Spleen (tissue), 11 donors: ENCODE data around the gene FRMD6. TPM values are rescaled to one million over a fixed set of nuclear protein-coding genes. Genes with fewer than 3 reads are reported as not detected.
"Not testable (repeated sequence)": the region's sequence is repeated elsewhere in the genome, so short reads cannot be mapped to it uniquely, and the experiment has no call there.

Experiments
- DNase-seq: peaks from one replicate; pipeline ENCODE4 v3.0.0-alpha.2; 2020
- H3K27ac ChIP-seq, 8 donors: fragments of 200-600 bp; sonication (generic) in 7 of 8; 1 replicate in 4 of 8; 2 replicates in 4 of 8; pipeline versions ENCODE4 v1.5.0 to v1.8.0; 2016 to 2021; ENCODE audit warnings: inconsistent platforms in 4 of 8, mild to moderate bottlenecking in 4 of 8, moderate library complexity in 1 of 8
- H3K27me3 ChIP-seq, 7 donors: fragments of 200-600 bp; sonication (generic) in 6 of 7; replicated peaks in 1 of 7; 1 replicate in 4 of 7; 2 replicates in 3 of 7; pipeline versions ENCODE4 v1.5.0 to v1.8.0; 2016 to 2021; ENCODE audit warnings: inconsistent platforms in 3 of 7, mild to moderate bottlenecking in 1 of 7
- H3K36me3 ChIP-seq, 6 donors: fragments of 200-600 bp; sonication (generic) in 5 of 6; 1 replicate in 4 of 6; 2 replicates in 2 of 6; pipeline versions ENCODE4 v1.5.0 to v1.8.0; 2016 to 2021; ENCODE audit warnings: inconsistent platforms in 2 of 6
- H3K4me1 ChIP-seq, 6 donors: fragments of 200-600 bp; sonication (generic) in 5 of 6; 1 replicate in 3 of 6; 2 replicates in 3 of 6; pipeline versions ENCODE4 v1.5.0 to v1.8.0; 2016 to 2021; ENCODE audit warnings: inconsistent platforms in 3 of 6
- H3K4me3 ChIP-seq, 8 donors: fragments of 200-600 bp; sonication (generic) in 7 of 8; 1 replicate in 4 of 8; 2 replicates in 4 of 8; pipeline versions ENCODE4 v1.5.0 to v1.8.0; 2016 to 2021; ENCODE audit warnings: inconsistent platforms in 4 of 8, mild to moderate bottlenecking in 4 of 8, moderate library complexity in 2 of 8
- H3K9me3 ChIP-seq, 8 donors: fragments of 200-600 bp; sonication (generic) in 7 of 8; 1 replicate in 4 of 8; 2 replicates in 4 of 8; pipeline versions ENCODE4 v1.5.0 to v1.8.0; 2016 to 2021; ENCODE audit warnings: inconsistent platforms in 4 of 8
- POLR2A ChIP-seq, 3 donors: fragments of 450-650 bp; IDR thresholded peaks; one replicate each; pipeline ENCODE4 v1.5.1; 2017; ENCODE audit warnings: antibody characterized with exemption in 3 of 3, mild to moderate bottlenecking in 1 of 3
- POLR2AphosphoS5 ChIP-seq, 3 donors: sonication (generic); formaldehyde crosslinking; IDR thresholded peaks; one replicate each; pipeline ENCODE4 v1.5.1; 2017; ENCODE audit warnings: antibody characterized with exemption in 3 of 3
- WGBS, 5 donors: extraction: QIAGEN DNeasy Blood & Tissue Kit in 3 of 5; methylation state at CpG; one replicate each; pipeline versions ENCODE4 v1.1.5 to v1.1.7; 2013 to 2018; 5-methylcytosine and 5-hydroxymethylcytosine counted together
- intact Hi-C: fragments of 100-400 bp; cut with DNase I; formaldehyde crosslinking; loops from one replicate; pipeline ENCODE4 v1.15.0; 2023; ENCODE audit warnings: low total_unique reads
- polyA plus RNA-seq, 3 donors: library from polyadenylated mRNA; stranded (reverse); fragments of 200-250 nt; gene quantifications; one replicate each; pipeline ENCODE4 v1.2.1, GENCODE V29; 2013
- total RNA-seq, 7 donors: library from RNA; depleted of rRNA in 3 of 7; stranded (reverse); fragments of >200 nt in 3 of 7; fragmentation: NEBNext Ultra II Directional in 4 of 7; extraction: Animal tissue kit (Norgen Biotek cat#: 25700) in 4 of 7; gene quantifications; one replicate each; pipeline versions ENCODE4 v1.1.0 to v1.2.1, GENCODE V29; 2016 to 2021
- TF ChIP-seq, protein P1 (sequence below), 11 experiments: fragments of 200-600 bp in 7 of 11; fragments of 450-650 bp in 4 of 11; sonication (generic) in 4 of 11; IDR thresholded peaks in 8 of 11; conservative IDR thresholded peaks in 3 of 11; 1 replicate in 7 of 11; 2 replicates in 4 of 11; pipeline versions ENCODE4 v1.4.0 to v1.8.0; 2016 to 2021; ENCODE audit warnings: antibody characterized with exemption in 11 of 11, inconsistent platforms in 4 of 11, mild to moderate bottlenecking in 1 of 11
- donor health status: healthy with polysubstance abuse.
- donor health status: DM: no; HTN: no; CAD: no; lungs with moderate emphysema.
- donor health status: DM: no; HTN: no; CAD: no.
- donor health status: Bipolar disorder and iron deficiency.
- donor health status: healthy.
- donor health status: DM: no; HTN: no; CAD: no.
- donor health status: DM: yes; HTN: yes; CAD: no.

FRMD6 gene
- total and polyA plus RNA-seq, 10 donors = 2.2 to 37.2 (median 26.7) TPM

DNA sequence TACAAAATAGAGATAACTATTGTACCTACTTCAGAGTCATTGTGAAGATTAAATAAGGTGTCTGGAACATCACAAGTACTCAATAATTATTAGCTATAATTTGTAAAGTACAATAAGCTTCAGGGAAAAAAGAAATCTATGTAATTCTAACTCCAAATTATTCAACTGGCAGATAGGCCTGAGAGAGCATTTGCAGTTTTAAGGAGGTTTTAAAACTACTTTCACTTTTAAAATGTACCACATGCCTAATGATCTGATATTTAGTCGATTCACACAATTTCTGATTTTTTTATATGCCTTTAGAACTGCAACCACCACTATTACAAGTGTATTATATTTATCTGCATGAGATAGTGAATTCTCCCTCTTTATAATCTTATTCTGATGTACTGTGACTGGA lies 24.9 kb upstream of the FRMD6 start:
- 11 to 35% (median 25%) methylated on average over 1 of the region's 1 CpG for WGBS, 5 donors
- Histone ChIP-seq H3K27me3 (no peaks in the 10 kb centered on the region), H3K36me3 (no peaks in the 10 kb centered on the region), H3K4me1 (peaks cover 0 to 7% (median 1%) of the 10 kb centered on the region in 6 donors), H3K27ac (no peak overlapping the region), H3K9me3 (no peaks in the 10 kb centered on the region), H3K4me3 (no peak overlapping the region)
- TF ChIP-seq, protein P1, sequence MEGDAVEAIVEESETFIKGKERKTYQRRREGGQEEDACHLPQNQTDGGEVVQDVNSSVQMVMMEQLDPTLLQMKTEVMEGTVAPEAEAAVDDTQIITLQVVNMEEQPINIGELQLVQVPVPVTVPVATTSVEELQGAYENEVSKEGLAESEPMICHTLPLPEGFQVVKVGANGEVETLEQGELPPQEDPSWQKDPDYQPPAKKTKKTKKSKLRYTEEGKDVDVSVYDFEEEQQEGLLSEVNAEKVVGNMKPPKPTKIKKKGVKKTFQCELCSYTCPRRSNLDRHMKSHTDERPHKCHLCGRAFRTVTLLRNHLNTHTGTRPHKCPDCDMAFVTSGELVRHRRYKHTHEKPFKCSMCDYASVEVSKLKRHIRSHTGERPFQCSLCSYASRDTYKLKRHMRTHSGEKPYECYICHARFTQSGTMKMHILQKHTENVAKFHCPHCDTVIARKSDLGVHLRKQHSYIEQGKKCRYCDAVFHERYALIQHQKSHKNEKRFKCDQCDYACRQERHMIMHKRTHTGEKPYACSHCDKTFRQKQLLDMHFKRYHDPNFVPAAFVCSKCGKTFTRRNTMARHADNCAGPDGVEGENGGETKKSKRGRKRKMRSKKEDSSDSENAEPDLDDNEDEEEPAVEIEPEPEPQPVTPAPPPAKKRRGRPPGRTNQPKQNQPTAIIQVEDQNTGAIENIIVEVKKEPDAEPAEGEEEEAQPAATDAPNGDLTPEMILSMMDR (IDR thresholded peaks at IDR 0.05 in 8 of 11, conservative IDR thresholded peaks at IDR 0.05 in 3 of 11) = no peak
- TF ChIP-seq POLR2A (IDR thresholded peaks at IDR 0.05) (no peak), POLR2AphosphoS5 (IDR thresholded peaks at IDR 0.05) (no peak)
- intact Hi-C loops = no loop called here
- DNase-seq = no peak

DNA sequence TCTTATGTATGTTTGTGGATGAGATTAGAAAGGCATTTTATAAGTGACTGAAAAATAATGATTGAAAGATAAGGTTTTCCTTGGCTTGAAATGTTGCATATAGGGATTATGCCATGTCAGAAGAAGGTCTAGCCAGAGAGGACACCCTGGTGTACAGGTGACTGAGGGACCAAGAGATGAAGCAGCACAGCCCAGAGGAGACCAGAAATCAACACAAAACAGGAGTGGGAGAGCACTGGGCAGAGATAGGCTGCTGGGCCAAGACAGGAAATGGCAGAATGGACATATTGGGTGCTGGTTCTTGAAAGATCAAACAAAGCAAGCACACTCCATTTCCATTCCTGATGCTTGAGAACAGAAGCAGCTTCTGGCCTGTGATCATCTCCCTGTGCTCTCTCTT lies 24.4 kb upstream of the FRMD6 start:
- Histone ChIP-seq H3K27me3 (no peaks in the 10 kb centered on the region), H3K27ac (no peak overlapping the region), H3K36me3 (no peaks in the 10 kb centered on the region), H3K4me1 (peaks cover 0 to 7% (median 1%) of the 10 kb centered on the region in 6 donors), H3K4me3 (no peak overlapping the region), H3K9me3 (no peaks in the 10 kb centered on the region)
- TF ChIP-seq POLR2A (IDR thresholded peaks at IDR 0.05) (no peak), POLR2AphosphoS5 (IDR thresholded peaks at IDR 0.05) (no peak)
- TF ChIP-seq, protein P1 (IDR thresholded peaks at IDR 0.05 in 8 of 11, conservative IDR thresholded peaks at IDR 0.05 in 3 of 11) = no peak
- DNase-seq = no peak
- intact Hi-C loops = no loop called here

GRCh38 chr14:51628238-51628637 lies 23.5 kb upstream of the FRMD6 start:
- Histone ChIP-seq H3K36me3 (no peaks in the 10 kb centered on the region), H3K9me3 (no peaks in the 10 kb centered on the region), H3K27ac (no peak overlapping the region), H3K4me1 (peaks cover 0 to 7% (median 1%) of the 10 kb centered on the region in 6 donors), H3K27me3 (no peaks in the 10 kb centered on the region), H3K4me3 (no peak overlapping the region)
- TF ChIP-seq POLR2AphosphoS5 (IDR thresholded peaks at IDR 0.05) = no peak
- no peak for TF ChIP-seq POLR2A (IDR thresholded peaks at IDR 0.05)
- TF ChIP-seq, protein P1 (IDR thresholded peaks at IDR 0.05 in 8 of 11, conservative IDR thresholded peaks at IDR 0.05 in 3 of 11) = no peak
- DNase-seq = no peak
- WGBS, 5 donors = 82 to 94% (median 88%) methylated on average over 1 of the region's 1 CpG
- intact Hi-C loops = no loop called here

DNA sequence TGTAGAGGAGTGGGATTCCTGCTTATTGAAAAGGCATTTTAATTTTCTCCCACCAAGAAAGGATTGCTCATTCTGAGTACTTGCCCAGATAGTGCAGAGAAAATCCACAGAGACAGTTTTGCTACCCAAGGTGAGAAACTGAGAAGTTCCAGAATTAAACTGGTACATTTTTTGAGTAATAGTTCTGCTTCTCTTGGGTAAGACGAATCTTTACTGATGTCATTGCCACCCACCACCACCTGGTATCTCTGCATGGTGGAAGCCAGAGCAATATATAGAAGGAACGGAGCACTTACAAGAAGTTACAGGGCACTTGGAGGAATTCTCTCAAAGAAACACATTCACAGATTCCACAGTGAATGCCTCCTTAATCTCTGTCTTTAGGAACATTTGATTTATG lies 20.7 kb upstream of the FRMD6 start:
- peaks cover 0 to 7% (median 1%) of the 10 kb centered on the region in 6 donors for H3K4me1 ChIP-seq
- no peak overlapping the region for H3K4me3 ChIP-seq
- no peaks in the 10 kb centered on the region for H3K9me3 ChIP-seq
- no peaks in the 10 kb centered on the region for H3K36me3 ChIP-seq
- H3K27me3 ChIP-seq = peaks cover 0 to 12% (median 0%) of the 10 kb centered on the region in 7 donors
- 62 to 84% (median 73%) methylated on average over 2 of the region's 2 CpGs for WGBS, 5 donors
- DNase-seq = no peak
- no peak overlapping the region for H3K27ac ChIP-seq
- intact Hi-C loops = no loop called here
- TF ChIP-seq, protein P1 (IDR thresholded peaks at IDR 0.05 in 8 of 11, conservative IDR thresholded peaks at IDR 0.05 in 3 of 11) = no peak

- H3K4me1 ChIP-seq, H3K9me3 ChIP-seq, H3K27ac ChIP-seq, DNase-seq, H3K4me3 ChIP-seq, H3K36me3 ChIP-seq, intact Hi-C loops: not testable (repeated sequence)
- 81 to 93% (median 87%) methylated on average over 2 of the region's 2 CpGs for WGBS, 5 donors
- H3K27me3 ChIP-seq = peaks cover 0 to 31% (median 0%) of the 10 kb centered on the region in 7 donors
These were observed 18.4 kb upstream of the FRMD6 start for GRCh38 chr14:51633298-51633697.
